B cell (primary cell): ENCODE data around the gene MOB3A. TPM values are rescaled to one million over a fixed set of nuclear protein-coding genes. Genes with fewer than 3 reads are reported as not detected.
A peak's percentile ranks its signal among the peaks of the same experiment; 100 is the strongest.

Experiments used
- ATAC-seq: fragments of 200-7000 bp; cut with Tn5 transposase; one replicate; pipeline ENCODE4 v1.10.0; 2021; ENCODE audit warnings: low read depth, mild to moderate bottlenecking, moderate number of reproducible peaks, moderate library complexity
- CTCF ChIA-PET: fragments of 350-600 bp; sonication (Branson Sonifier 250); formaldehyde crosslinking; loops from one replicate; lab custom pipeline; 2021; ENCODE audit warnings: antibody characterized with exemption, inconsistent platforms; lab: Charles Lee
- POLR2A ChIA-PET: fragments of 350-600 bp; sonication (Branson Sonifier 250); formaldehyde crosslinking; loops from one replicate; lab custom pipeline; 2021; ENCODE audit warnings: antibody characterized with exemption; lab: Charles Lee
- DNase-seq: peaks from one replicate; pipeline ENCODE4 v3.0.0; 2013
- H2AFZ ChIP-seq: 2 replicates; pipeline ENCODE4 v1.6.1; 2012; ENCODE audit warnings: mild to moderate bottlenecking, low read depth, low read length; ENCODE audit not compliant: insufficient read depth, poor library complexity, severe bottlenecking
- H3K27ac ChIP-seq, 2 donors: 1 replicate in 1 of 2; 2 replicates in 1 of 2; pipeline ENCODE4 v1.5.1; 2012 to 2013; ENCODE audit warnings: low read length in 2 of 2, mild to moderate bottlenecking in 2 of 2, moderate library complexity in 1 of 2
- H3K27me3 ChIP-seq, 4 experiments: fragments of 200-600 bp in 1 of 4; sonication (generic) in 1 of 4; replicated peaks in 1 of 4; 1 replicate in 2 of 4; 2 replicates in 2 of 4; pipeline versions ENCODE4 v1.6.1 to v1.7.0; 2013 to 2016; ENCODE audit warnings: low read length in 3 of 4, mild to moderate bottlenecking in 2 of 4, mixed read lengths in 1 of 4, moderate library complexity in 1 of 4; ENCODE audit not compliant: insufficient read depth in 4 of 4, control insufficient read depth in 3 of 4; ENCODE audit errors: control extremely low read depth in 1 of 4
- H3K36me3 ChIP-seq, 2 experiments: replicated peaks in 1 of 2; 1 replicate in 1 of 2; 2 replicates in 1 of 2; pipeline versions ENCODE4 v1.6.1 to v1.7.1; 2013; ENCODE audit warnings: low read length in 1 of 2; ENCODE audit not compliant: insufficient read depth in 2 of 2, control insufficient read depth in 1 of 2; ENCODE audit errors: control extremely low read depth in 1 of 2, extremely low read depth in 1 of 2
- H3K4me1 ChIP-seq, 2 donors: fragments of 200-600 bp in 1 of 2; sonication (generic) in 1 of 2; 1 replicate in 1 of 2; 2 replicates in 1 of 2; pipeline versions ENCODE4 v1.5.1 to v1.6.1; 2013 to 2017; ENCODE audit warnings: low read length in 2 of 2; ENCODE audit not compliant: control insufficient read depth in 2 of 2, insufficient read depth in 2 of 2
- H3K4me2 ChIP-seq: replicated peaks from 2 replicates; pipeline ENCODE3; 2012; ENCODE audit warnings: mild to moderate bottlenecking, low read depth, low read length; ENCODE audit not compliant: poor library complexity, severe bottlenecking
- H3K4me3 ChIP-seq, 5 experiments: fragments of 200-600 bp in 1 of 5; sonication (generic) in 1 of 5; 1 replicate in 3 of 5; 2 replicates in 2 of 5; pipeline versions ENCODE4 v1.5.1 to v1.7.0; 2011 to 2016; ENCODE audit warnings: low read length in 4 of 5, mild to moderate bottlenecking in 4 of 5, low read depth in 2 of 5, control low read depth in 1 of 5, moderate library complexity in 1 of 5; ENCODE audit not compliant: insufficient read depth in 1 of 5; ENCODE audit errors: control extremely low read depth in 1 of 5, extremely low read depth in 1 of 5
- H3K79me2 ChIP-seq: fragments of 200-600 bp; sonication (generic); one replicate; pipeline ENCODE4 v1.6.0; 2016; ENCODE audit warnings: low read length; ENCODE audit not compliant: control insufficient read depth, insufficient read depth
- H3K9ac ChIP-seq: fragments of 200-600 bp; sonication (generic); 2 replicates; pipeline ENCODE4 v1.6.1; 2017; ENCODE audit warnings: mild to moderate bottlenecking, low read length, moderate library complexity
- H3K9me3 ChIP-seq, 3 donors: one replicate each; pipeline versions ENCODE4 v1.6.1 to v1.7.1; 2013; ENCODE audit warnings: low read length in 2 of 3; ENCODE audit not compliant: control insufficient read depth in 2 of 3, insufficient read depth in 1 of 3; ENCODE audit errors: control extremely low read depth in 1 of 3
- H4K20me1 ChIP-seq: 2 replicates; pipeline ENCODE4 v1.6.0; 2012; ENCODE audit warnings: mild to moderate bottlenecking, low read length; ENCODE audit not compliant: insufficient read depth, control insufficient read depth, poor library complexity, severe bottlenecking
- H3K27ac Mint-ChIP-seq: one replicate; pipeline ENCODE4 v1.8.0; 2021; ENCODE audit warnings: mixed read lengths
- H3K27me3 Mint-ChIP-seq: one replicate; pipeline ENCODE4 v1.8.0; 2021; ENCODE audit warnings: mixed read lengths
- H3K4me1 Mint-ChIP-seq: one replicate; pipeline ENCODE4 v1.8.0; 2021; ENCODE audit warnings: mixed read lengths
- H3K4me3 Mint-ChIP-seq: one replicate; pipeline ENCODE4 v1.8.0; 2021; ENCODE audit warnings: mixed read lengths
- H3K9me3 Mint-ChIP-seq: one replicate; pipeline ENCODE4 v1.8.0; 2022; ENCODE audit warnings: mixed read lengths; ENCODE audit not compliant: insufficient read depth
- CTCF ChIP-seq: fragments of 200-600 bp; IDR thresholded peaks from one replicate; pipeline ENCODE4 v1.8.0; 2022; ENCODE audit warnings: antibody characterized with exemption, mild to moderate bottlenecking
- EZH2 ChIP-seq: IDR thresholded peaks from 2 replicates; pipeline ENCODE4 v1.6.1; 2012; ENCODE audit warnings: borderline replicate concordance, low read depth, mild to moderate bottlenecking, moderate library complexity, low read length; ENCODE audit not compliant: insufficient read depth, poor library complexity, severe bottlenecking
- WGBS: methylation state at CpG from one replicate; pipeline ENCODE4 v1.1.5; 2013; ENCODE audit warnings: missing lambda C conversion rate; ENCODE audit not compliant: insufficient coverage; 5-methylcytosine and 5-hydroxymethylcytosine counted together
- intact Hi-C: fragments of 100-400 bp; cut with micrococcal nuclease; formaldehyde crosslinking; loops from one replicate; pipeline ENCODE4 v1.10.0; 2022
- polyA plus RNA-seq: library from polyadenylated mRNA; depleted of rRNA; stranded (reverse); fragments of >200 nt; gene quantifications from 2 replicates; pipeline ENCODE4 v1.2.3, GENCODE V29; 2012
- total RNA-seq, 2 donors: library from RNA; stranded (reverse); fragments of 120-200 nt in 1 of 2; gene quantifications; 1 replicate in 1 of 2; 2 replicates in 1 of 2; pipeline versions ENCODE4 v1.2.3 to v1.2.4, GENCODE V29; 2013 to 2022

The MOB3A gene
- total and polyA plus RNA-seq, 2 donors (not counting 1 experiment from before 2014, with no cell fraction given), result 190 to 228 TPM

- Mint-ChIP-seq H3K9me3 (no peaks in the 10 kb centered on the region), H3K27ac (peak overlapping the region; percentile 0), H3K27me3 (no peaks in the 10 kb centered on the region), H3K4me3 (no peak overlapping the region), H3K4me1 (peaks cover 2% of the 10 kb centered on the region)
- Histone ChIP-seq H3K9me3 (no peaks in the 10 kb centered on the region), H4K20me1 (peaks cover 36% of the 10 kb centered on the region), H3K4me1 (no peaks in the 10 kb centered on the region), H3K27ac (no peak overlapping the region), H3K9ac (no peak overlapping the region), H3K79me2 (peaks cover 29% of the 10 kb centered on the region), H3K4me3 (no peak overlapping the region), H3K27me3 (no peaks in the 10 kb centered on the region), H3K36me3 (peaks cover 0 to 92% of the 10 kb centered on the region in 2 experiments), H3K4me2 (no peak overlapping the region), H2AFZ (no peak overlapping the region)
- intact Hi-C loops, result no loop called here
- 94% methylated on average over 2 of the region's 9 CpGs for WGBS
- ATAC-seq (no peak), DNase-seq (no peak)
- TF ChIP-seq EZH2, result no peak
- no peak for TF ChIP-seq CTCF
- ChIA-PET POLR2A (no interaction called here), CTCF (no interaction called here)
Measured at GRCh38 chr19:2114218-2114617, 18.1 kb upstream of the MOB3A start.

GRCh38 chr19:2113439-2114211 lies 17.5 kb upstream of the MOB3A start:
- 96% methylated on average over 20 of the region's 24 CpGs for WGBS
- peaks cover 25% of the 10 kb centered on the region for H3K79me2 ChIP-seq
- ChIA-PET POLR2A (interaction anchor here (1.1 kb wide), 1 partner anchor 36 kb away, joined by 4 read pairs; no protein-coding TSS in a partner anchor), CTCF (no interaction called here)
- Mint-ChIP-seq H3K9me3 (no peaks in the 10 kb centered on the region), H3K4me3 (no peak overlapping the region), H3K4me1 (peaks cover 2% of the 10 kb centered on the region), H3K27ac (no peak overlapping the region), H3K27me3 (no peaks in the 10 kb centered on the region)
- no peak for TF ChIP-seq CTCF
- TF ChIP-seq EZH2, result no peak
- H3K4me2 ChIP-seq, result no peak overlapping the region
- H3K4me3 ChIP-seq, result no peak overlapping the region
- DNase-seq (no peak), ATAC-seq (no peak)
- intact Hi-C loops, result no loop called here
- H3K4me1 ChIP-seq, result no peaks in the 10 kb centered on the region
- no peak overlapping the region for H3K9ac ChIP-seq
- H3K36me3 ChIP-seq, result peaks cover 0 to 92% of the 10 kb centered on the region in 2 experiments
- H3K27ac ChIP-seq, result no peak overlapping the region
- H4K20me1 ChIP-seq, result peaks cover 31% of the 10 kb centered on the region
- no peaks in the 10 kb centered on the region for H3K27me3 ChIP-seq
- H3K9me3 ChIP-seq, result no peaks in the 10 kb centered on the region
- H2AFZ ChIP-seq, result no peak overlapping the region
